IMR-90 (cell line): Measurements from ENCODE around the gene IKZF4. TPM values are rescaled to one million over a fixed set of nuclear protein-coding genes. Genes with fewer than 3 reads are reported as not detected.

Source experiments
- ATAC-seq: fragments of 200-7000 bp; cut with Tn5 transposase; 2 replicates; pipeline ENCODE4 v1.9.1; 2020; ENCODE audit warnings: low read depth, mild to moderate bottlenecking, moderate library complexity
- BruUV-seq: library from RNA; stranded (reverse); fragments of 400-500 nt; replicated peaks from 2 replicates; lab custom pipeline; 2021; lab: Mats Ljungman, UMichigan
- CTCF ChIA-PET: fragments of 300-600 bp; formaldehyde crosslinking; extraction: SDS; loops from one replicate; lab custom pipeline; 2021; ENCODE audit warnings: antibody characterized with exemption; lab: Yijun Ruan, JAX
- POLR2A ChIA-PET: fragments of 300-600 bp; sonication (Branson Sonifier 250); formaldehyde crosslinking; loops from one replicate; lab custom pipeline; 2022; ENCODE audit warnings: antibody characterized with exemption; ENCODE audit not compliant: unreplicated experiment; lab: Charles Lee
- DNase-seq: peaks from one replicate; pipeline ENCODE4 v3.0.0; 2013
- H2AFZ ChIP-seq: replicated peaks from 2 replicates; pipeline ENCODE3; 2013; ENCODE audit warnings: low read length, mild to moderate bottlenecking; ENCODE audit not compliant: poor library complexity
- H2AK5ac ChIP-seq: 2 replicates; pipeline ENCODE4 v1.6.1; 2013; ENCODE audit warnings: low read depth, low read length, inconsistent platforms
- H2AK9ac ChIP-seq: replicated peaks from 2 replicates; pipeline ENCODE3; 2013; ENCODE audit warnings: mild to moderate bottlenecking, low read depth, low read length, moderate library complexity; ENCODE audit not compliant: poor library complexity
- H2BK120ac ChIP-seq: 2 replicates; pipeline ENCODE4 v1.6.1; 2013; ENCODE audit warnings: low read depth, low read length, inconsistent platforms
- H2BK15ac ChIP-seq: 3 replicates; pipeline ENCODE4 v1.6.1; 2013; ENCODE audit warnings: low read depth, low read length, inconsistent platforms
- H2BK20ac ChIP-seq: 2 replicates; pipeline ENCODE4 v1.6.1; 2013; ENCODE audit warnings: low read depth, mild to moderate bottlenecking, inconsistent platforms, low read length, moderate library complexity
- H2BK5ac ChIP-seq: 2 replicates; pipeline ENCODE4 v1.6.1; 2013; ENCODE audit warnings: mild to moderate bottlenecking, low read depth, low read length, inconsistent platforms; ENCODE audit not compliant: poor library complexity, severe bottlenecking
- H3K14ac ChIP-seq: replicated peaks from 2 replicates; pipeline ENCODE4 v1.6.1; 2013; ENCODE audit warnings: low read depth, low read length, inconsistent platforms
- H3K18ac ChIP-seq: 2 replicates; pipeline ENCODE4 v1.6.1; 2013; ENCODE audit warnings: low read depth, low read length, control low read depth
- H3K23ac ChIP-seq: 2 replicates; pipeline ENCODE4 v1.6.1; 2013; ENCODE audit warnings: low read depth, low read length, inconsistent platforms
- H3K27ac ChIP-seq: 2 replicates; pipeline ENCODE4 v1.5.1; 2013; ENCODE audit warnings: mild to moderate bottlenecking, control low read depth, low read length; ENCODE audit not compliant: insufficient read depth
- H3K27me3 ChIP-seq: 2 replicates; pipeline ENCODE4 v1.6.1; 2013; ENCODE audit warnings: low read length; ENCODE audit not compliant: control insufficient read depth, insufficient read depth
- H3K36me3 ChIP-seq: 2 replicates; pipeline ENCODE4 v1.6.1; 2013; ENCODE audit warnings: low read length, mixed read lengths; ENCODE audit not compliant: control insufficient read depth, insufficient read depth
- H3K4ac ChIP-seq: 2 replicates; pipeline ENCODE4 v1.6.1; 2013; ENCODE audit warnings: low read depth, low read length, inconsistent platforms
- H3K4me1 ChIP-seq: 2 replicates; pipeline ENCODE4 v1.6.1; 2013; ENCODE audit warnings: low read length, mixed read lengths; ENCODE audit not compliant: control insufficient read depth, insufficient read depth
- H3K4me2 ChIP-seq: 2 replicates; pipeline ENCODE4 v1.6.1; 2013; ENCODE audit warnings: low read depth, mild to moderate bottlenecking, control low read depth, low read length, moderate library complexity
- H3K4me3 ChIP-seq: 2 replicates; pipeline ENCODE4 v1.5.1; 2013; ENCODE audit warnings: low read depth, mild to moderate bottlenecking, control low read depth, low read length, moderate library complexity; ENCODE audit not compliant: insufficient read depth
- H3K56ac ChIP-seq: 2 replicates; pipeline ENCODE4 v1.6.1; 2013; ENCODE audit warnings: low read length, inconsistent platforms; ENCODE audit not compliant: insufficient read depth; ENCODE audit errors: extremely low read depth
- H3K79me1 ChIP-seq, 2 experiments: 2 replicates each; pipeline ENCODE4 v1.6.1; 2013; ENCODE audit warnings: low read length in 2 of 2, inconsistent platforms in 1 of 2, low read depth in 1 of 2
- H3K9ac ChIP-seq: 2 replicates; pipeline ENCODE4 v1.6.1; 2013; ENCODE audit warnings: low read depth, low read length, control low read depth
- H3K9me1 ChIP-seq: 2 replicates; pipeline ENCODE4 v1.6.1; 2013; ENCODE audit warnings: low read length, inconsistent platforms; ENCODE audit not compliant: insufficient read depth
- H3K9me3 ChIP-seq: 2 replicates; pipeline ENCODE4 v1.6.1; 2013; ENCODE audit warnings: low read length; ENCODE audit not compliant: control insufficient read depth, insufficient read depth
- H4K20me1 ChIP-seq: 2 replicates; pipeline ENCODE4 v1.6.1; 2013; ENCODE audit warnings: low read length, inconsistent platforms; ENCODE audit not compliant: insufficient read depth
- H4K5ac ChIP-seq: 2 replicates; pipeline ENCODE4 v1.6.1; 2013; ENCODE audit warnings: mild to moderate bottlenecking, low read depth, low read length, control low read depth
- H4K8ac ChIP-seq, 2 experiments: 2 replicates each; pipeline ENCODE4 v1.6.1; 2013; ENCODE audit warnings: low read depth in 2 of 2, low read length in 2 of 2, control low read depth in 1 of 2, inconsistent platforms in 1 of 2
- H4K91ac ChIP-seq: 2 replicates; pipeline ENCODE4 v1.6.1; 2013; ENCODE audit warnings: low read depth, low read length, inconsistent platforms; ENCODE audit not compliant: insufficient read depth
- BHLHE40 ChIP-seq: fragments of 150-350 bp; IDR thresholded peaks from 2 replicates; pipeline ENCODE4 v1.6.1; 2016; ENCODE audit warnings: mild to moderate bottlenecking, low read depth, low read length
- CTCF ChIP-seq: conservative IDR thresholded peaks from 2 replicates; pipeline ENCODE4 v1.5.1; 2012; ENCODE audit warnings: mild to moderate bottlenecking, low read depth, low read length, improper control_type of control experiment
- FOS ChIP-seq: fragments of 150-350 bp; IDR thresholded peaks from 2 replicates; pipeline ENCODE4 v1.6.1; 2016; ENCODE audit warnings: low read depth, low read length
- WGBS, 2 experiments: methylation state at CpG; one replicate each; pipeline versions ENCODE4 v1.1.5 to v1.1.7; 2013; ENCODE audit warnings: missing lambda C conversion rate in 2 of 2; ENCODE audit not compliant: insufficient read length in 1 of 2; ENCODE audit errors: extremely low coverage in 2 of 2; 5-methylcytosine and 5-hydroxymethylcytosine counted together
- dilution Hi-C: fragments of 300-500 bp; cut with HindIII; formaldehyde crosslinking; loops from one replicate; pipeline ENCODE4 v1.14.3; 2018; ENCODE audit warnings: low sequenced_read_pairs; ENCODE audit not compliant: unreplicated experiment
- in situ Hi-C: fragments of 300-500 bp; cut with MboI; formaldehyde crosslinking; loops from 3 replicates; pipeline ENCODE4 v1.14.3; 2019; ENCODE audit warnings: low sequenced_read_pairs, inconsistent platforms, mixed read lengths
- intact Hi-C: fragments of 100-400 bp; cut with micrococcal nuclease; formaldehyde crosslinking; loops from 2 replicates; pipeline ENCODE4 v1.10.0; 2022
- polyA plus RNA-seq, 3 experiments: library from polyadenylated mRNA; depleted of rRNA; stranded (reverse); fragments of >200 nt; gene quantifications; 2 replicates each; pipeline ENCODE4 v1.2.3, GENCODE V29; 2012; ENCODE audit warnings: low replicate concordance in 1 of 3
- total RNA-seq: library from RNA; depleted of rRNA; stranded (reverse); fragments of >200 nt; gene quantifications from 2 replicates; pipeline ENCODE4 v1.2.3, GENCODE V29; 2012

Gene IKZF4
- total and polyA plus RNA-seq, 2 of the 4 experiments (the other 2 are of a cell fraction) = 1.8 to 7.1 TPM

- H4K91ac ChIP-seq = no peak overlapping the region
- no peak overlapping the region for H2BK120ac ChIP-seq
- no peak overlapping the region for H2AK5ac ChIP-seq
- H3K23ac ChIP-seq = no peak overlapping the region
- H2BK15ac ChIP-seq = no peak overlapping the region
- no peak overlapping the region for H3K27ac ChIP-seq
- H3K4me3 ChIP-seq = no peak overlapping the region
- peaks cover 4% of the 10 kb centered on the region; the same call in 1 of the 2 replicates for H3K4me1 ChIP-seq
- no TSS peak for BruUV-seq
- no peak overlapping the region for H2AFZ ChIP-seq
- H4K20me1 ChIP-seq = no peaks in the 10 kb centered on the region
- H3K9ac ChIP-seq = no peak overlapping the region
- TF ChIP-seq FOS (no peak), CTCF (peak; percentile 24; the same call in 1 of the 2 replicates), BHLHE40 (no peak)
- no peak overlapping the region for H2BK20ac ChIP-seq
- H3K4me2 ChIP-seq = no peak overlapping the region
- H3K79me1 ChIP-seq = no peaks in the 10 kb centered on the region
- CTCF ChIA-PET = interaction anchor here (0.6 to 0.8 kb wide), 2 partner anchors 12 to 19 kb away, joined by 3 read pairs; partner anchors contain the start of gene PA2G4
- POLR2A ChIA-PET = interaction anchor here (0.6 kb wide), 1 partner anchor 25 kb away, joined by 3 read pairs; no protein-coding TSS in a partner anchor
- no peaks in the 10 kb centered on the region for H3K9me3 ChIP-seq
- no peak overlapping the region for H4K8ac ChIP-seq
- no peak for ATAC-seq
- WGBS, 2 experiments = 82% methylated on average over 8 of the region's 15 CpGs; no CpG with 5 or more reads in 1 of the 2 experiments
- H2BK5ac ChIP-seq = no peak overlapping the region
- intact Hi-C loops = no loop called here
- peaks cover 42% of the 10 kb centered on the region for H3K27me3 ChIP-seq
- H3K36me3 ChIP-seq = no peaks in the 10 kb centered on the region
- in situ Hi-C loops = no loop called here
- H3K56ac ChIP-seq = no peak overlapping the region
- H3K18ac ChIP-seq = no peak overlapping the region
- H3K9me1 ChIP-seq = 0 out of 2 replicates have a peak, but pooled peaks cover 3% of the 10 kb centered on the region
- H4K5ac ChIP-seq = no peak overlapping the region
- H3K4ac ChIP-seq = no peak overlapping the region
- no peak for DNase-seq
- no peak overlapping the region for H3K14ac ChIP-seq
- H2AK9ac ChIP-seq = no peak overlapping the region
- dilution Hi-C loops = no loop called here
Measured at GRCh38 chr12:56084958-56085543, 64.2 kb downstream of the IKZF4 start.
